GM21367 (cell line): ENCODE measurements around the gene KCNH1.

Source experiments
- ATAC-seq: cut with Tn5 transposase; IDR thresholded peaks from one replicate; pipeline ENCODE4 v1.9.1; 2021; ENCODE audit not compliant: unreplicated experiment

Gene KCNH1

GRCh38 chr1:210769473-210769872 lies 364.5 kb downstream of the KCNH1 start:
- ATAC-seq, result no peak

DNA sequence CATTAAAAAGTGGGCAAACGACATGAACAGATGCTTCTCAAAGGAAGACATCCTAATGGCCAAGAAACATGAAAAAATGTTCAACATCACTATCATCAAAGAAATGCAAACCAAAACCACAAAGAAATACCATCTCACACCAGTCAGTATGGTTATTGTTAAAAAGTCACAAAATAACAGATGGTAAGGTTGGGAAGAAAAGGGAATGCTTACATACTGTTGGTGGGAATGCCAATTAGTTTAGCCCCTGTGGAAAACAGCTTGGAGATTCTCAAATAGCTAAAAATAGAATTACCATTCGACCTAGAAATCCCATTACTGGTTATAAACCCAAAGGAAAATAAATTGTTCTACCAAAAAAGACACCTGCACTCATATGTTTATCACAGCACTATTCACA lies 369.4 kb downstream of the KCNH1 start:
- no peak for ATAC-seq

GRCh38 chr1:210758761-210759160 lies 375.2 kb downstream of the KCNH1 start:
- ATAC-seq, result no peak

GRCh38 chr1:210758261-210758660 lies 375.7 kb downstream of the KCNH1 start:
- ATAC-seq, result no peak

- no peak for ATAC-seq
Measured at GRCh38 chr1:210757677-210758076, 376.3 kb downstream of the KCNH1 start.

DNA sequence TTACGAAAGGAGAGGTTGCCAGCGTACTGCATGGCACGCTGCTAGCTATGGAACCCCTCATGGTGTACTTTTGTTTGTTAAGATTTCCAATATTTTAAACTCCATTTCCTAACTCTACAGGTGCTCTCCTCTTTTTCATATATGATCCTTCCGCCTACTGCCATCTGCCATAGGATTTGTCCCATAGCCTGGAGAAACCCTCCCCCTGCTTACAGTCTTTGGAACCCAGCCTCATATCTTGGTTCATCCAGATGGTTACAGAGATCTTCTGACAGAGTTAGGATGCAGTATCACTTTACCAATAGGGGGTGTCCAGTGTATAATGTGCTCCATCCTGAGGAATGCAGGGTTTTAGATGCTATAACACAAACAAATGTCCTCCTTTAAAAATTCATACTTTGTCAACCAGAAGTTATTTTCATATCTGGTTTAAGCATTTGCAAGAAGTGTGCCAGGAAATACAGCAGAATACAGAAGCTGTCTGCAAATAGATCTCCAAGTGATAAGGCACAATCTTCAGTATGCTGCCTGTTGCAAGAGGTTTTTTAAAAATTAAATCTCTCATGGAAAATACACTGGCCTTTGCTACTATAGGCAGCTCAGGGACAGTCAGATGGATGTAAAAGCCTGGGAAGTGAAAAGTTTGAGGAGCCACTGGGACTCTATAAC lies 377.8 kb downstream of the KCNH1 start:
- no peak for ATAC-seq

DNA sequence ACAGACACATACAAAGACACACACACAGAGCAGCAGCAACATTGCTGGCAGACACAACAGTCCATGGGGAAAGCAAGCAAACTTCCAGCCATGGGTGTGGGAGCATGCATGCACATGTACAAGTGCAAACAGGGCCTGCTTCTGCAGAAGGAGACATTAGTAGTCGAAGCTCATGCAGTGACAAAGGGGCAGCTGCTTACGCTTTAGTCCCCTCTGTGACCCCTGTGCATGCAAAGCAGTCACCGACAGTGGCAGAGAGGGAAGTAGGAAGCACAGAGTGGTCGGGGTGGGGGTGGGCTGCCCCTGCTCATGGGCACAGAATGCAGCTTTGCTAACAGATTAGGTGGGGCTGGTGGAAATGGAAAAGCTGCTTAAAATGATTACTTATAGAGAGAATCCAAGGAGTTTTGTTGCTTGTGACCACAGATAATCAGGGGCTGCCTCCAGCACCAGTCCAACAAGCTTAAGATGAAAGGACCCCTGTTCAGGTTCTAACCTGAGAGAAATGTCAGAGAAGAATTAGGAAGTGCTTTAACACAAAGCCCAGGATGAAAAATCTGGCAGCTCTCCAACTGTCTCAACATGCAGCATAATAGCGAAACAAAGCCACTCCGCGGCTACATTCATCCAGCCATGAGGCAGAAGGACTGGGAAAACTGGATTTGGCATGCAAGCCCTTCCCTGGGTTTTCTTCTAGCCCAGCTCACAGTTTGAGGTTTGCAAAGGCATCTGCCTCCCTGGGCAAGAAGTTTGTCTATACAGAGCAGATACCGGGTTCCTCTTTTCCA lies 378.9 kb downstream of the KCNH1 start:
- ATAC-seq, result no peak

- ATAC-seq, result no peak
Measured at GRCh38 chr1:210751911-210752310, 382.0 kb downstream of the KCNH1 start.

- ATAC-seq, result no peak
Measured at GRCh38 chr1:210750468-210750867, 383.5 kb downstream of the KCNH1 start.

DNA sequence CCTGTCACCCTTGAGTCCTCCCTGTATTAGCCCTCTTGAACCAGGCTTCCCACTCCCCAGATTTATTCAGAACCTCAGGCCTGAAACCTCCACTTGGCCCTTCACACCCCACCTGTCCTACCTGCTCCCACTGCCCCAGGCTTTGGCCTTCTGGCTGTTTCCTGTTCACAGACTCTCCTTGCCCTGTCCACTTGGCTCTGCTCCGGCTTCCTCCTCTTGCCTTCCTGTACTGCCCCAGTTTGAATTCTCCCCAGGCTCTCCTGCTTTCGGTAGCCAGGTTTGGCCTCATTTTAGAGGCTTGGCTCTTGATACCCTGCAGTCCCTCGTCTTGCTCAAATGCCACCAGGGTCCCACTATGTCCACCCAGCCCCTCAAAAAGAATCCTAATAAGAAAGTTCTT lies 385.2 kb downstream of the KCNH1 start:
- ATAC-seq, result no peak

- ATAC-seq, result no peak
Measured at GRCh38 chr1:210747890-210748289, 386.1 kb downstream of the KCNH1 start.

DNA sequence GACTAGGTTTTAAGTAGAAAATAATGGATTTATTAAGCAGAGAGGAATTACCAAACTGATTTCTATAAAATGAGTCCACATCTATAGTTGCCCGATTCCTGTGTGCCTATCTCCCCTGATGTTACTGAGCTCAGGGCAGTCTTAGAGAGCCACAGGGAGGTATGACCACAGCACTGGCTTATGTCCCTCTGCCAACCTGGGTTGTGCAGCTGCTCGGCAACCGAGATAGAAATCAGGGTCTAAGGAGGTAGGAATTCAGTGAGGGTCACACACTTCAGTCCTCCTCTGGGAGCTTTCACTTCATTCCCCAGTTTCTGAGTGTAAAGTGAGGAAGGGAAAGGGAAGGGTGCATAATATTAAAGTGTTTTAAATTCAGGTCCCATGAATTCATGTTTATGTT lies 386.8 kb downstream of the KCNH1 start:
- no peak for ATAC-seq

DNA sequence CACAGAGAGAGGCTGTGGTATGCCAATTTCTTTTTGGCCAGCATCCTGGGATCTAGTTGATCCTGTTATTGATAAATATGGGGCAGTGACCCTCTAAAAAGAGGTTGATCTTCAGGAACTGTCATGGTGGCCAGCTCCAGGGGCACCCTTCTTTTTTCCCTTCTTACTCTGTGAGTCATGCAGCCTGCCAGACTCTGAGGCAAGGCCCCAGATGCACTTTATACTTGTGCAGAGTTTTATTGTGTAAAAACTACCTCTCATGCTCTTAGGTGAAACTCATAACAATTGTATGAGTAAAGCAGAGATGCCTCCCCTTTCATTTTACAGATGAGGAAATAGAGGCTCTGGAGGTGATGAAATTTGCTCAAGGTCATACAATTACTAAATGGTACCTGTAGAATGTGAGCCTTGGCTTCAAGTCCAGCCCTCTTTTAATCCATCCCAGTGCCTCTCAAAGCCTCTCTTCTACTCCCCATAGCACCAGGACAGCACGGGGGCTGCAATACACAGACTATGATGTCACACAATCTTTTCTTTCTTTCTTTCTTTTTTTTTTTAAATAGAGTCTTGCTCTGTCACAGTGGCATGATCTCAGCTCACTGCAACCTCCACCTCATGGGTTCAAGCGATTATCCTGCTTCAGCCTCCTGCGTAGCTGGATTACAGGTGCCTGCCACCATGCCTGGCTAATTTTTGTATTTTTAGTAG lies 387.8 kb downstream of the KCNH1 start:
- no peak for ATAC-seq

DNA sequence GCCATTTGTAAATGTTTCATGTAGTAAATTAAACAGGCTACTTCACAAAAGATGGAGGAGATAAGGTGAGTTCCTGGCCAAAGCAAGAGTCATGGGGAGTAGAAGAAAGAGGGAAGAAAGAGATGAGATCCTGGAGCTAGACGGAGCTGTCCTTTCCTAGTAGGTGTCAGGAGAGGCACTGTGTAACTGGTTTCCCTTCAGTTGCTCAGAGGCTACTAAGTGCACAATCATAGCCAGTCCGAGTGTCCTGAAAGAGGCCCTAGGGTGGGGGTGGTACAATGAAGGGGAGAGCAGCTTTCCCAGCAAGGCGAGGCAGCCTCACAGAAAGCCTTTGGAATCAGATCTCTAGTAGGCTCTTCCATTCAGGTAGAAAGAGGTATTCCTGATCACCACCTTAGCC lies 390.9 kb downstream of the KCNH1 start:
- ATAC-seq, result no peak

DNA sequence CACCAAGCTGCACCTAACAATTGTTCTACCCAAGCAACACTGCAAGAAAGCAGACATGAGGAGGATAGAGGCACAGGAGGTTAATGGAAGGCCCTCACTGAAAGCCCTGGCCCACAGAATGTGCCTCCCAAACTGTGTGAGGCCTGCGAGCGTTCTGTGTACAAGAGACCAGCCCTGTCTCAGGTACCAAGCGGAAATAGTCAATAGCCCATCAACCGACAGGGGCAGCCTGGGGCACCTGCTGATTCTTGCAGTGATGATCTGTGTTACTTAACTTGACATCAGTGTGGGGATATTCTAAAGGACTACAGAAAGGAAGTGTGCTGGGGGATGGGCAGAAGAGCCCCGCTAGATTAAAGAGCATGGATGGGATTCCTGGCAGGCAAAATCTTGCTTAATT lies 392.4 kb downstream of the KCNH1 start:
- no peak for ATAC-seq

- no peak for ATAC-seq
Measured at GRCh38 chr1:210739627-210740026, 394.3 kb downstream of the KCNH1 start.

DNA sequence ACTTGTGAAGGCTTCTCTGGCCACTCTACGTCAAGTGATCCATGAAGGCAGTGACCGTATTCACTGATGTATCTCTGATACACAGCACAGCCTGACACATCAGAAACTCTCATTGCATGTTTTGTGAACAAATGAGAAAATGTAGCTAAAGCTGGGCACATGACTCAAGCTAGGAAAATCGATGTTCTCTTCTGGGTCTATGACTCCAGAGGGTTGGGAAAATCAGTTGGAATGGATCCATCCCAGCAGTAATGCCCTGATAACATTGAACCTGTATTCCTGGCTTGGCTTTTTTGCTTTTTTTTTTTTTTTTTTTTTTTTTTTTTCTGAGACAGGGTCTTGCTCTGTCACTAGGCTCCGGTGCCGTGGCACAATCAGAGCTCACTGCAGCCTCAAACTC lies 395.7 kb downstream of the KCNH1 start:
- no peak for ATAC-seq

GRCh38 chr1:210736713-210737112 lies 397.2 kb downstream of the KCNH1 start:
- ATAC-seq, result no peak

- ATAC-seq, result no peak
Measured at GRCh38 chr1:210731597-210731996, 402.4 kb downstream of the KCNH1 start.

DNA sequence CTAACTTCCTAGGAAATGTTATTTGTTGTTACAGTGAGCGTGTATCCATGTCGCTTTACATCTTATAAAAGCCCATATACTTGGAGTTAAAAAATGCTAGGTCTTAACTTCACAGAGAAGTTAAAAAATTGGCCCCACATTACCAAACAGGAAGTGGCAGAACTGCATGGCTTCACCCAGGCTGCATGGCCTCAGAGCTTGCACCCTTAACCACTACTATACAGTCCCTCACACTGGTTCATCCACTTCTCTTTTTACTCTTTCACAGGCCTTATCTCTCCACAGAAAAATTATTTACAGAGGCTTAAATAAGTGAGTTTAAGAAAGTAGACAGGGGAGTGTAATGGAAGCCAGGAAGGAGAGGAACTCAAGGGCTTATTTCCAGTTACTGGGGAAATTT lies 402.8 kb downstream of the KCNH1 start:
- ATAC-seq, result no peak

DNA sequence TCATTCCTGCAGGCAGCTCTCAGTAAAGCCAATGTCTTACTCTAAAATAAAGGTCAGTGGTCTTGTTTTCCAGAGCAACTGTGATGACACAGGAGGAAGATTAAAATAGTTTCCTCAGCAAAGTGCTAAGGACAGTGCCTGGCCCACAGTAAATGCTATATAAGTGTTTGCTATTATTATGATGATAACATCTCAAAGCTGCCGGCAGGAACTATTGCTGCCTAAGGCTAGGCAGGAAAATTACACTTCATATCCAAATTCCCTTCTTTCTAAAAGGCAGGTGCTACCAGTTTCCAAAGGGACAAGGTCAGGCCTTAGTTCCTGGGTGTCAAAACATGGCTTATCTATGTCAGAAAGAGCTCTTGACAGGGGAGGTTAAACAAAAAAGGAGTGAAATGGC lies 403.9 kb downstream of the KCNH1 start:
- ATAC-seq, result no peak
